ENCODE results near the gene GPATCH3.
"Not testable (repeated sequence)": the region's sequence is repeated elsewhere in the genome, so short reads cannot be mapped to it uniquely, and the experiment has no call there.

GPATCH3 gene

DNA sequence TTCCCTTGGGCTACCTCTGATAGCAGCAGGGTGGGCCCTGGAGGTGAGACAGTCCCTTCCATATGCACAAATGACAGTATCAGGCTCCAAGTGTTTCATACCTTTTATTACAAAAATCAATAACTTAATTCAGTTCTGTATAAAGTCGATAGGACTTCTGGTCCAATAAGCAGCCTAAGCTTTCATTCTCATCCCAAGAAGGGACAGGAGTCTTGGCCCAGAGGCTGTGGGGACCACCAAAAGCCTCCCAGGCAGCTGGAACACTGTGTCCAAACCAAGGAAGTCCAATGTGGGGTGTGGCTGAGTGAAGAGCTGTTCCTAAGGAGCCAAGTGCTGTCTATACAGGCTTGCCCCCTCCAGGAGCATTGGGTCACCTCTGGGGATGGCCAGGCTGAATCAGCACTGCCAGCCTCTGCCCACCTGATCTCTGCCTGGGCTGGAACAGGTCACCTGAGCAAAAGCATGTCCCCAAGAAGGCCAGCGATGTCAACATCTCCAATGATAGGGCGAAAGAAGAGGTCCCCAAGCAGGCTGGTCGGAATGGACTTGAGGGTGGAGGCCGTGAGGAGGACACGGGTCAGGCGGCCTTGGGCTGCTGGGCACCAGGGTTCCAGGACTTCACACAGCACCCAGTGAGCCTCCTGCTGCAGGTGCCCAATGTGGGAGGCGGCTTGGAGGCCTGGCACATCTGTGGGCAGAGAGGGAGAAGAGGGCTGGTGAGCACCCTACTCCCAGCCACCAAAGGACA lies 11.3 kb upstream of the GPATCH3 start:
- no peak for DNase-seq

DNA sequence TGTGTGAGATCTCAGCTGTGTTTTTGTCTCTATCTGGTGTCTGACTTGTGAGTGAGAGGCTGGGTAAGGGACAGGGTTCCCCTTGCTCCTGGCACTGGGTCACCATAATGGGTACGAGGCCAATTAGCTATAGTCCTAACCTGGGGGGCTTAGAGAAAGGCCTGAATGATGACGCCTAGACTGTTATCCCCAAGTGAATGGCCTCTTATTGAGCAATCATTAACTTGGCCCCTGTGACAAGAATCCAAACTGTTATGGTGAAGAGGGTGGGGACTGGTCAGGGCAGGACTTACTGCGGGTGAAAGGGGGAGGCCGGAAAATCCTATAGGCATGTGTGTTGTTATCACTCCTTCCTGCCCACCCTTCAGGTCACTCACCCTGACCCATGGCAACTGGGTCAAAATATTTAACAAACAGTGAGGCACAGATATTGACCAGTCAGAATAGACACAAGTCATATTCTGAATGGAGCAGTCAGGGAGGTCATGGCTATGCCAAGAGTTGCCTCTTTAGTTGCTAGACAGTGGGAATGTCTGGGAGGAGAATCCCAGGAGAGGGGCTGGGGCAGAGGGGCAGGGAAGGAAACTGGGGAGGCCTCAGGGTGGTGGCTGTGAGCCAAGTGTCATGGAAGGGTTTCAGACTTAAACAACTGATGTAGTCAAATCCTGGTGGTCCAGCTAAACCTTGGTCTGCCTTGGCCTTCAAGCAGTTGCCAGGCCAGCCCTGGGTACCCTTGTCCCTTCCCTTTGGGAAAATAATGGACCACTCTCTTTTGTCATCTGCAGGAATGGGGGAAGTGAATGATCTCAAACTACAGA lies 10.3 kb upstream of the GPATCH3 start:
- no peak for DNase-seq

DNA sequence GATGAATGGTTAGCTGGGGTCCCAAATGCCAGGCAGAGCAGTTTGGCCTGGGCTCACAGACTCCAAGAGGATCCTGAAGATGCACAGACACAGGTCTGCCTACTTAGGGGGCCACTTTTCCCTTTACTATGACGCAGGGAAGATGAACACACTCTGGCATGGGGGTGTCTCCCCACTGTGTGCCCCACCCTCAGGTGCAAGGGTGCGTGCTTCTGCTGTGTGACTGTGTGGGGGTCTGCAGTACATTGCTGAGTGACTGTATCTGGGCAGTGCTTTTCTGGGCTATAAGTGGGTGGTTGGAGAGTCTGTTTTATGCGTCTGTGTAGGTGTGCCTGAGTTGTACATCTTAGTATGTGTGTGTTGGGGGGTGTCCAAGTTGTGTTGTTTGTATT lies 9.7 kb upstream of the GPATCH3 start:
- DNase-seq = no peak

DNA sequence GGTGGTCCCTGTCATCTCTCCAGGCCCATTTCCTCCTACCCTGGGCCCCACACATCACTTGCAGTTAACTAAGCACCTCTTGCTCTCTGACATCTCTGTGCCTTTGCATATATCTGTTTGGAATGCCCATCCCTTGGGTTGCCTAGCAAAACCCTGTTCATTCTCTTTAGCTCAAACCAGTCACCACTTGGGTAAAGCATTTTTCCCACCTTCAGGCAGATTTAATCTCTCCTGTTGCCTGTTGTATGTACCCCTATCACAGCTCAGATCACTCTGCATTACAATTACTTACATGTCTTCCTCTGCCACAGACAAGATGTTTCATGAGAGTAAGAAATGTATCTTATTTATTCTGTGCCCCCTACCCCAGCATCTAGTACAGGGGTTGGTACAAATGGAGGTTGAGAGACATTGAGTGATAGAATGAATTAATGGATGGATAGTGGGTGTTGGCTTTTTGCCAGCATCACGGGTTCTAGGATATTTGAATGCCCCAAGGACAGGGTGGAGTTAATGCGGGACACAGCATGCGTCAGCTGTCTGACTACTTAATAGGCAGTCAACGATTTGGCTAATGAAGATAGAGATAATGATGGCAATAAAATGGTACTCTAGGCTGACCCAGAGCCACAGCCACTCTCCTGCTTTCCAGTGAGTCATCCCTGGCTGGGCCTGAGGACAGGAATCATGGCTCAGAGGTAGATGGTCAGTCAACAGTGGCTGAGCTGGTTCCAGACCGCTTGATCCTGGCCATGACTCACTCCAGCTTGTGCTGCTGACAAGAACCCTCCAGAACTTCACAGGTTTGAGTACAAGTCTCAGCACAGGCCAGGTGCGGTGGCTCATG lies 7.0 kb upstream of the GPATCH3 start:
- peak in 1 of 2 experiments; percentile 12 for DNase-seq

DNA sequence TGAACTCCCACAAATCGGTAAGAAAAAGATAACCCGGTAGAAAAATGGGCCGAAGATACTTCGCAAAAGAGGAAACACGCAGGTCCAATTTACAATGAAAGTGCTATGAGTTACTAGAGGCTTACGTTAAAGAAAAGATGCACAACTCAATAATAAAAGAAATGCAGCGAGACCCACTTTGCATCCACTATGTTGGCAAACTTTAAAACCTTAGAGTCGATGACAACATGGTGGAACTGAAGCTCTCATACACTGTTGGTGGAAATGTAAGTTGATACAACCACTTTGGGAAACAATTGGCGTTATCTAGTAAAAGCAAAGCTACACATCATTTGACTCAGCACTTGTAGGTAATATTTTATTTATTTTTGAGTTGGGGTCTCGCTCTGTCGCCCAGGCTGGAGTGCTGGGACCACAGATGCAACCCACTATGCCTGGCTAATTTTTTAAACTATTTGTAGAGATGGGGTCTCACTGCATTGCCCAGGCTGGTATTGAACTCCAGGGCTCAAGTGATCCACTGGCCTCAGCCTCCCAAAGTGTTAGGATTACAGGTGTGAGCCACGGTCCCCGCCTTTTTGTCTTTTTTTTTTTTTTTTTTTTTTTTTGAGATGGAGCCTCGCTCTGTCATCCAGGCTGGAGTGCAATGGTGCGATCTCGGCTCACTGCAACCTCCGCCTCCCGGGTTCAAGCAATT lies 696 bp upstream of the GPATCH3 start:
- DNase-seq = no peak

DNA sequence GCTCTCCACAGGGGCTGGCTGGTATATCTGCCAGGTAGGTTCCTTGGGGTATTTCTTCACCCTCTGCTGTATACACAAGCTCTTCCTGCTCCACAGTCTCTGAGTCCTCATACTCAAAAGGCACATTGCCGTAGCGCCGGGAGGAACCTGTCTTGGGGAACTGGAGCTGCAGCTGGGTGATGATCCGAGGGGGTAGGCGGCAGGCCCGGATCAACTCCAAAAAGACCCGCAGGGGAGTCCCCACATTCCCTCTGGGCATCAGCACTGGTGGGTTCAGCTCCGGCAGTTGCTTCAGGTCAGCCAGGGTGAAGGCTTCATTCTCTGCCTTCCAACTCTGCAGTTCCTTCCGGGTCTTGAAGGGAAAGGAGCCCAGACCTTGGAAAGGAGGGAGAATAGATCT lies 2.9 kb downstream of the GPATCH3 start:
- DNase-seq = no peak

DNA sequence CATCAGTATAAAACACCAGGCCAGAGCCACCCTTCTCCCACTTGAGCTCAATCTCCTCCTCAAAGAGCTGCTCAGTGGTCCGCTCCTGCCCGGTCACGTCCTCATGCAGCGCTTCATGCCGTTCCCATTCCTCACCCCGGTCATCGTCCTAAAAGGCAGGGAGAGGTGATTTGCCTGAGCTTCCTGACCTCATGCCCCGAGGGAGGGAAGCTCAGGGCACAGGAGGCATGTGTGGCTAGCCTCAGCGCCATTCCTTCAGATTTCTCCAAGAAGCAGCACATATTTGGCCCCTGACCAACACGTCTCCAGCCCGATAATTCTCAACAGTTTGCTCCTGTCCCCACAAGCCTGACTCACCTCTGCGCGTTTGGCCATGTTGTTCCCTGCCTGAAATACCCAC lies 6.0 kb downstream of the GPATCH3 start:
- no peak for DNase-seq

DNA sequence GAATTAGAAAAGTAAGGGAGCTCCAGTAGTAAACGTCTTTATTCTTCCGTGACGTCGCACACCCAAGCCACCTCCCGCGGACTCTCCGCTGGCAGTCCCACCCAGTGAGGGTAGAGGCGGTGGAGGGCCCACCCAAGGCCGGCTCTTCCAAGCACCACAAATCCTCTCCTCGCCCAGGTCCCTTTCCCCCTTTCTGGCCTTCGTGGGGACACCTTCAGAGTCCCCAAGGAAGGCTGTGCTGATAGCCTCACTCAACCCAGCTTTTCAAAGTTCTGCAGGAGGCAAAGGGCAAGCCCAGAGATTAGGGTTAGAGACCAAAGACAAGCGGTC lies 9.8 kb downstream of the GPATCH3 start:
- DNase-seq = no peak

DNA sequence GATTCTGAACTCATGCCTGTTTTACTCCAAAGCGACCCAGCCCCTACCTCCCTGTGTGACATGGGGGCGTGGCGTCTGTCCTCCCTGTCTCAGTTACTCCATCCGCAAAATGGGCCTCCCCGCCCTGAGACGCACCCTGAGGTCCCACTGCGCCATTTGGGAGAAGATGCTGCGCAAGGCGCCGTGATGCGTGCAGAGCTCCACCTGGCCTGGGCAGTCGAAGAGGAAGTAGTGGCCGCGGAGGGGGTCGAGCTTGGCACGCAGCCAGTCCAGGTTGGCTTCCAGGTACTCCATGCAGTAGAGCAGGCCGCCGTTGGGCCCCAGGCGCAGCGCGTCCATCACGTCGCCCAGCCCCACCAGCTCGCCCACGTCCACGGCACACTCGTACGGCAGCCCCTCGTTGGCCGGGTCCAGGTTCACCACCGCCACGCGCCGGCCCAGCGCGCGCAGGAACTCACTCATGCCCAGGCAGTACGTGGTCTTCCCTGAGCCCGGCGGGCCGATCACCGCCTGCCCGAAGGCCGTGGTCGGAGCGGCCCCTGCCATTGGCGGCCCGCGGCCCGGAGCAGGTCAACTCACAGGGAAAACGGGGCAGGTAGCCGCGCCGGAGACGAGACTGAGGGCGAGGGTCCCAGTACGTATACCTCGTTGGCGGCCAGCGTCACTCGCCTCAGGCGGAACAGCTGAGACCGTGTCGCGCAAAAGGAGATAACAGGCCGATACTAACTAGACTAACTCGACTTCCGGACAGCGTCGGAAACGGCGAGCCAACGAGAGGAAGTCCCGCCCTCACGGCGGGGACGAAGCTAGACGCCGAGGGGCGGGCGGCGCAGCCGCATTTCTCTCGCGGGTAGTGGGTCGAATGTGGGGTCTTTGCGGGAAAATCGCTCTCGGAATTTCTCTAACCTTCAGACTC lies 10.5 kb downstream of the GPATCH3 start, which contains the start of gene GPN2:
Gene GPN2 (minus strand): TSS at position 733 of the 916 bp plus-strand sequence. CDS start 187 bp downstream, at position 546.
- peak; percentile 43 to 76 for DNase-seq

DNA sequence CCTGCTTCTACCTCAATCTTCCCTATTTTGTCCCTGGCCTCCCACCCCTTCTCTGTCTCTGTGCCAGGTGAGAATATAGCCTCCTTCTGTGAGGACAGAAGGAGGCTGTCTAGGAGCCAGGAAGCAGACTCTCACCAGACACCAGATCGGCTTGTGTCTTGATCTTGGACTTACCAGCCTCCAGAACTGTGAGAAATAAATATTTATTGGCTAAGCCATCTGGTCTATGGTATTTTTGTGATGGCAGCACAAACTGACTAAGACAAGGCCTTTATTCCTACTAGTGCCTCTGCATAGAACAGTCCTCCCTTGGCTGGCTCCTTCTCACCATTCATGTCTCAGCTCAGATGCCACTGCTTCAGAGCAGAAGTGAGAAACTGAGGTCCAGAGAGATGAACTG lies 12.0 kb downstream of the GPATCH3 start:
- no peak for DNase-seq

DNA sequence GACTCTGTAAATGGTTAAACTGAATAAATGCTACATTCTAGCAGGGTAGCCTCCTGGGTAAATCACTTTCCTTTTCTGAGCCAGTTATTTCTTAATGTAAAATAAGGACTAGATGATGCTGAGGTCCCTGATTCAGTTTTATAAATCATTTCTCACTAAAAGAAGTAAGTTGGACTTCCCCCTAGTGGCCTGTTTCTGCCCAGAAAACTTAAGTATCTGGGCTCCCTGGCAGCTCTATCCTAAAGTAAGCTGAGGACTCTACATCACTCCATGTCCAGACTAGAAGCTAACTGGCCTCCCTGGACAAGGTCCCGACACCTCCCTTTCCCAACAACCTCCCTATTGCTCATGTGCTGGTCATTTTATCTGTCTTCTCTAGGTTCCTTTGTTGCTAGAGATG lies 13.1 kb downstream of the GPATCH3 start:
- DNase-seq = peak in 1 of 2 experiments; percentile 35

DNA sequence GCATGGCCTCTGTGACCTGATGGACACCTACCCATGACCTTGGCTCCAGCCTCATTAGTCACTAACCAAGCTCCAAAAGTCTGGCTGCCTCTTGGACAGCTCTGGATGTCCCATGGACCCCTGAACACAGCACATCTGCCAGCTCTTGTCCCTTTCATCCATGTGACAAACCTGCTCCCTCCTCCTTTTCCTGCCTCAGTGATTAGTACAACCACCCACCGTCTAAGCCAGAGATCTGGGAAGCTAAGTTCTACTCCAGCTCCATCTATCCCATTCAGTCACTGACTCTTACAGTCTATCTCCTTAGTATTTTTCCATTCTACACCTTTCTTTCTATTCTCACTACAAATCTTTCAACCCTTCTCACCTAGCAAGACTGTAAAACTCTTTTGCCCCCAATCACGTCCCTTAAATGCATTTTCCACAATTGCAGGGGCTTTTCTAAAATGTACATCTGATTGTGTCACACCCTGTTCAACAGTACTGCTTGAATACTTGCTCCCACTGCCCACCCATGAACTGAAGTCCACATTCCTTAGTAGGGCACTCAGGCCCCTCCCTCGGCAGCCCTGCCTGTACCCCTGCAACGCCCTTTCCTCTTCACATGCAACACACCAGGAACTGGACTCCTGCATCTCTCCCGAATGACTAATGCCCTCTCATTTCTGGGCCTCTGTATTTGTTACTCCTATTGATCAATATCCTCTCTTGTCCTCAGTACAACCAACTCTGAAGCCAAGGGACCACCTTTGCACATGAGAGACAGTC lies 17.4 kb downstream of the GPATCH3 start:
- DNase-seq = no peak

DNA sequence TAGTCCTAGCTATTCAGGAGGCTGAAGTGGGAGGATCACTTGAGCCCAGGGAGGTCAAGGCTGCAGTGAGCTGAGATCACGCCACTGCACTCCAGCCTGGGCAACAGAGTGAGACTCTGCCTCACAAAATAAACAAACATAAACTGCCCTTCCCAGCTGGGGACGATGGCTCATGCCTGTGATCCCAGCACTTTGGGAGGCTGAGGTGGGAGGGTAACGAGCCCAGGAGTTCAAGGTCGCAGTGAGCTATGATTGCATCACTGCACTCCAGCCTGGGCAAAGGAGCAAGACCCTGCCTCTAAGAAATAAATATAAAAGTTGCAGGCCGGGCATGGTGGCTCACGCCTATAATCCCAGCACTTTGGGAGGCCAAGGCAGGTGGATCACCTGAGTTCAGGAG lies 18.7 kb downstream of the GPATCH3 start:
- not testable (repeated sequence) for DNase-seq

DNA sequence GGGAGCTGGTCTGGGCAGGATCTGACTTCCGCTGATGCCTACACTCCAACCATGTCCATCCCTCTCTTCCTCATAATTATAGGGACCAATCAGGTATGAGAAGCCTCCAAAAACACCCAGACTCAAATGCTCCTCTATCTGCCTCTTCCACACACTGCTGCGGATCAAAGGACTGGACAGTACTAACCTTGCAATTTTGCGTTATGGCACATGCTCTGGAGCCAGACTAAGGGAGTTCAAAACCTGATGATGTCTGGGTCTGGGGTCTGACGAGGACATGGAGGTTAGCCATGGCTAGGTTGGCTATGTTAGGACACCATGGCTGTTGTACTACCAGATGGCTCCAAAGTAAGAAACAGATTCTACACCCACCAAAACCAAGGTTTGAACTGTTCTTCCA lies 20.5 kb downstream of the GPATCH3 start:
- no peak for DNase-seq

DNA sequence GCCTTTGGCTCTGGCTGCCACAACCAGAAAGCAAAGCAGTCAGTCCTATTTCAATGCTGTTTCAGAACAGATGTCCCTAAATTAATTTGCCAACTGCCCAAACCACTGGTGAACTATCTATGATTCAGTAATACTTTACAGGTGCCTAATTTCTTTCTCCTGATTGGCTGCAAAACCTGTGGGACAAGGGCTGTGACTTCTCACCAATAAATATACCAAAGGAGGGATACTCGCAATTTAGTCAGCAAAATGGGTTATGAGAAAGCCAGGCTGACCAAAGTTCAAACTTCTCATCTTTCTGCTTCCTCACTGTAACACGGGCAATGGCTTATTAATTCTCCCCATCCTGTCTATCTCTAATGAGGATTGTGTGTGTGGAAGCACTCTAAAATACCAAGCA lies 22.9 kb downstream of the GPATCH3 start:
- DNase-seq = no peak

DNA sequence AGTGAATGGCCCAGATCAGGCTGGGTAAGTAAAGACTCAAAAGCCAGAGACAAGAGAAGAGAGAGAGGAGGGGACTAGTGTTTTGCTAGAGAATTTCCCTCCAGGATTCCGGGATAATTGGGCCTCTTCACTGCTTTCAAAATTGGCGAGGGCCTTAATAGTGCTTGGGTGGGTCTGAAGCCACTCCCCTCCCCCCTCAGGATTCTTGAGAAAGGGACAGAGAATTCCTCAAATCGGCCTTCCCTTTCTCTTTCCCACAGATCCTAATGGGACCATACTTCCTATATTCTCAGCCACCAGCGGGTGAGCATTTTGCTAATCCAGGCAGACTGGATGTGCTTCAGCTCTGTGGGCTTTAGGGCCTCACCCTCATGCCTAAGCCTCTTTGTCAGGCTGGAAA lies 25.4 kb downstream of the GPATCH3 start:
- no peak for DNase-seq

DNA sequence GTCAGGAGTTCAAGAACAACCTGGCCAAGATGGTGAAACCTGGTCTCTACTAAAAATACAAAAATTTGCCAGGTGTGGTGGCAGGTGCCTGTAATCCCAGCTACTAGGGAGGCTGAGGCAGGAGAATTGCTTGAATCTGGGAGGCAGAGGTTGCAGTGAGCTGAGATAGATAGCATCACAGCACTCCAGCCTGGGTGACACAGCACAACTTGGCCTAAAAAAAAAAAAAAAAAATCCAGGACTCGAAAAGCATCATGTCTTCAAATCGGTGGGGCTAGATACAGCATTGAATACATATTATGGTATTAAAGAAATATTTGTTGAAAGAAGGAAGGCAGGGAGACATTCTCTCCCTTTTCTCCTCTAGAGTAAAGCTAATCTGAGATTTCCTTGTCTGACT lies 27.2 kb downstream of the GPATCH3 start:
- DNase-seq = not testable (repeated sequence)

DNA sequence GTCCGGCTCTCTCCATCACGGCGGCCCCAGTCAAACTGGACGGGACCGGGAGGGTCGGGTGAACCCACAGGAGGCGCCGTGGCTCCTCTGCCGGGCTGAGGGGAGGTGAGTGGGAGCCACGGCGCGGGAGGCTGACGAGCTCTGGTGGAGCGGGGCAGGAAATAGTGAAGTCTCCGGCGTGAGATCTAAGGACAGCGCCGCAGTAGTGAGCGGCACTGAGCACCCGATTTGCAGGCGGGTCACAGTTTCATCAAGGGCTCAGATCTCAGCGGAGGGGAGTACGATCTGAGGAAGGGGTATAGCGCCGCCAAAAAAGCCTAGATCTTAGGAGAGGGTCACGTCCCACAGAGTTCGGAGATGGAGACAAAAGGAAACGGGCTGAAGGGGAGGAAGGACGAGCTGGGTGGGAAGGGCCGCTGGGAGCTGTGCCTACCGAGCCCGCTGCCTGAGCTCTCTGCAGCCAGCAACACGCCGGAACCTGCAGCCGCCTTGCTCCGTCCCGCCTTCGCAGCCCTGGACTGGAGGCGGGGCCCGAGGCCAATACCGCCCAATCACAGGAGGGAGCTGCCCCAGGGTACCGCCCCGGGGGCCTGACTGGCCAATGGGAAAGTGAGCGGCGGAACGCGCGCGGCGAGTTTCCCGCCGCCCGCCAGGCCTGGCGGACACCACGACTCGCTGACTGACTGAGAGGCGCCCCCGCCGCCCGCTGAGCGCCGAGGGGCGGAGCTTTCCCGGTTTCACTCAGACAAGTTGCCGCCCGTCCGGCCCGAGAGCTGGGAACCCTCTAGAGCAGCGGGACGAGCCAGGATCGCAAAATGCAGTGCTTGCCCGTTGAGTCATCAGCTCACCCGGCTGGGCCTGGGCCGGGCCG lies 35.4 kb downstream of the GPATCH3 start:
- DNase-seq = peak; percentile 93 to 97

DNA sequence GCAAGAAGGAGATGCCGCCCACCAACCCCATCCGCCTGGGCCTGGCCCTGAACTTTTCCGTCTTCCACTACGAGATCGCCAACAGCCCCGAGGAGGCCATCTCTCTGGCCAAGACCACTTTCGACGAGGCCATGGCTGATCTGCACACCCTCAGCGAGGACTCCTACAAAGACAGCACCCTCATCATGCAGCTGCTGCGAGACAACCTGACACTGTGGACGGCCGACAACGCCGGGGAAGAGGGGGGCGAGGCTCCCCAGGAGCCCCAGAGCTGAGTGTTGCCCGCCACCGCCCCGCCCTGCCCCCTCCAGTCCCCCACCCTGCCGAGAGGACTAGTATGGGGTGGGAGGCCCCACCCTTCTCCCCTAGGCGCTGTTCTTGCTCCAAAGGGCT lies 36.6 kb downstream of the GPATCH3 start:
- no peak for DNase-seq
